Stimulated activated CD8-positive, alpha-beta memory T cell treated with anti-CD3 and anti-CD28 coated beads, Interleukin-4, amount 100 ng/mL, for 4 hours (primary cell): ENCODE data around the gene CEP57L1.
"Not testable (repeated sequence)": the region's sequence is repeated elsewhere in the genome, so short reads cannot be mapped to it uniquely, and the experiment has no call there.

Experiments
- DNase-seq, 2 donors: peaks; one replicate each; pipeline ENCODE4 v3.0.0-alpha.2; 2020; ENCODE audit warnings: low read depth in 2 of 2, low spot score in 1 of 2

The CEP57L1 gene

DNA sequence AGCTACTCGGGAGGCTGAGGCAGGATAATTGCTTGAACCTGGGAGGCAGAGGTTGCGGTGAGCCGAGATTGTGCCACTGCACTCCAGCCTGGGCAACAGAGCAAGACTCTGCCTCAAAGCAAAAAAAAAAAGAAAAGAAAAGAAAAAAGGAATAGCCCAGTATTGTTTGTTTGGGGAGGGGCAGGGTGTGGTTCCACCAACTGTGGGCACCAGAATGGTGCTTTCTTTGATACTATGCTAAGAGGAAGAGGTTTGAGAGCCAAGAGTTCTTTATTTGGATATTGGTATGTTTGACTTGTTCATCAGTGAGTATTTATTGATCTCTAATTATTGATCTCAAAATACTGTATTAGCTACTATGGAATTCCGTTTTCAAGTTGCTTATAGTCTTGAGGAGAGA, 72.3 kb downstream of the CEP57L1 start:
- no peak for DNase-seq

- no peak for DNase-seq
Measured at GRCh38 chr6:109170333-109170732, 75.0 kb downstream of the CEP57L1 start.

- no peak for DNase-seq
Measured at GRCh38 chr6:109172101-109172746, 76.9 kb downstream of the CEP57L1 start.

DNA sequence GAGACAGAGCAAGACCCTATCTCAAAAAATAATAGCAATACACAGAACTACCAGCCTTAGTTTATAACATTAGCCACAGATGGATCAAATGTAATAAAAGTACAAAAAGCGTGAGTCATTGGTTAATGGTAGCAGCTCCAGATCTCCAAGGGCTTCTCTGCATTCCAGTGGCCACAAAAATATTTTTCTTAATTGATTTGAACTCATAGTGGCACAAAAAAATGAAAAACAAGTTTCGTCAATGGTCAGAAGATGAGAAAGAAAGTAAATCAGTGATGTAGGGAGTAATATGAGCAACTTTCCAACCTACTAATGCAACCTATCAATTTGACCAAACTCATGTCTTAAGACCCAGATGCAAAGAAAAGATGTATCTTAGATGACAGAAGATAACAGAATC, 79.6 kb downstream of the CEP57L1 start:
- no peak for DNase-seq

- no peak for DNase-seq
Measured at GRCh38 chr6:109178921-109179320, 83.6 kb downstream of the CEP57L1 start.

GRCh38 chr6:109179507-109179906, 84.2 kb downstream of the CEP57L1 start:
- DNase-seq = no peak

- DNase-seq = no peak
Measured at GRCh38 chr6:109182578-109182977, 87.3 kb downstream of the CEP57L1 start.

DNA sequence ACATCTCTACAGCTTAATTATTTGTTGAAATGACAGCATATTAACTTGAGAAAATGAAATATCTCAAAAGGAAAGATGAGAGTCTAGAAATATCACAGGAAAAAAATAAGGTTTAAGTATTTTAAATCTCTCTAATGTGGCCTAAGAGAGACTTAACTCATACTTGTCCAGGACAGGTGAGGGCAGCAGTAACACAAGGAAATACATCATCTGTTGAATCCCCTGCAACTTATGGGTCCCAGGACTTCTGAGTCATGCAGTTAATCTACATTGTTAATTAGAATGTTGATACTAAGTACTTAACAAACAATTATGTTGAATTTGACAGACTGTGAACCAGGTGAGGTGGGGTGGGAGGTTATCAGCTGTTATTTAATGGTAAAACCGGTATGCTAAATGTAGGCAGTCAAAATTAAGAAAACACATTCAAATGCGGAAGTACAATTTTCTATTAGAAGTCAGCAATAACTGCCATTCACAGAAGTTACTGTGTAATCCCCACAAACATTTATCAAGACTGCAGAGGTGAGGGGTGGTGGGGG, 87.9 kb downstream of the CEP57L1 start:
- no peak for DNase-seq

DNA sequence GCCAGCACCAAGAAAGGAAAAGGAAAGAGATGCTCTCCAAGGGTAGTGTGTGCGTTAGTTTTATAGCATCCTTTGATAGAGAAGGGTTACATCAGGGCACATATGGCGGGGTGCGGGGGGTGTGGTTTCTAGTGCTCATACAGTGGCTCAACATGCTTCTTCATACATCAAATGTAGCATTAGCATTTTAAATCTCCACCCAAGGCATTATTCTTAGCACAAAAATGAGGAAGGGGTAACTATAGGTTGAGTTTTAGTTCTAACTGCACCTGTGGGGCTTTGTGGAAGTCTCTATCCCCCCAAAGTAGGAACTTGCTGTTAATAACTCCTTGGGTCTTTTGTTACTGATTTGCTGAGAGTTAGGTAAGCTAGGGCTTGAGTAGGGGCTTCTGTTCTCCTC, 89.3 kb downstream of the CEP57L1 start:
- DNase-seq = no peak

DNA sequence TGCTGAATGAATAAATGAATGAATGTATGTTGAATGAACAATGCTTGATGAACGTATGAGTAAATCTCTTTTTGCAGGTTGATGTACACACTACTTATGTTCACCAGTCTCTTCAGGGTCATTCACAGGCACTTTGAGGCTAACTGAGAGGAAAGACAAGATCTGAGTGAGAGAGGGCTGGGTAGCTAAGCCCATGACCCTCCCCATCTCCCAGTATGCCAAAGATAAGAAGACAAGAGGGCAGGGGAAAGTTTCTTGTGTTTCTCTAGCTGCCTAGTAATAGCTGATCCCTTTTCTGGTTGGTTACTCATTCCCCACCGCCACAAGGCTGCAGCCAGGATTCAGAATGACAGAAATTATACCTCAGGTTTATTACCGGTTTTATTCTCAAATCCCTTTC, 90.7 kb downstream of the CEP57L1 start:
- no peak for DNase-seq

DNA sequence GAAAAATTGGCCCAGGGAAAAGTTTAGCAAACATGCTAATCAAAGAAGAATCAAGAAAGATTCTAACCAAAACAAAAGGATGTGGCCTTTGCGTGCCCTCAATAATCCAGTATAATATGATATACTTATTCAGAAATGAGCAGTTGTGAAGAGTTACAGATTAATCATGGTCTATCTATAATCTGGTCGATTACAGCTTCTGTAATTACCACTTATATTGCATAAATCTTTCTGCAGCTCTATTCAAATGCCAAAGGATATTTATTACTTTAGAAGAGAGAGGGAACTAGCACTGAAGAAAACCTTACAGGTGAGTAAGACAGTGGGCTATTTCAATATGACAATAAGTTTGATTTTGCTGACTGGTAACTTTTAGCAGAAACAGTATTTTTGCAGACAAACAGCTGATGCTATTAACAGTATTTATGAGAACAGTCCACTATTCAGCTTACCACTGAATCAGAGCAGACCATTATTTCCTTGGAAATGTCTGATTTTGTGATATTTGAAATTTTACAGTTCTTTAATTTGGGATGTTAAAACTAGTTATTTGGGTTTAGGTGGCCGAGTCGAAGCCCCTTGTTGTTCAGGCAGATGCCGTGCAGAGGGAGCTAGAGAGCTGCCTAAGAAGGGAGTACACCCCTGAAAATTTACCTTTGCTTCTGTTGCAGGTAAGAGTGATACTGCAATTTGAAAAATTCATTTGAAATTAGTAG, 92.2 kb downstream of the CEP57L1 start:
- peak; percentile 15 to 37 for DNase-seq

DNA sequence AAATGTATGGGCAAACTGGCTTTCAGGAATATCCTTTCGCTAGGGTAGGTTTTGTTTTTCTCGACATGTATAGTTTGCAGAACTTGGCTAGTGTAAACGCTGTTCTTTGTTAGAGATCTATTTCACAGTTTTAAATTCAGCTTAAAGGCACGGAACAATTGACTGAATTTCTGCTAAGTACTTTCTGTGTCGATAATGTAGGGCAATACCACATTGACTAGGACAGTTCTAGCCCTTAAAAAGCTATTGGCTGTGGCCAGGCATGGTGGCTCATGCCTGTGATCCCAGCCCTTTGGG, 92.8 kb downstream of the CEP57L1 start:
- no peak for DNase-seq

- DNase-seq = not testable (repeated sequence)
Measured at GRCh38 chr6:109191368-109191767, 96.1 kb downstream of the CEP57L1 start.

DNA sequence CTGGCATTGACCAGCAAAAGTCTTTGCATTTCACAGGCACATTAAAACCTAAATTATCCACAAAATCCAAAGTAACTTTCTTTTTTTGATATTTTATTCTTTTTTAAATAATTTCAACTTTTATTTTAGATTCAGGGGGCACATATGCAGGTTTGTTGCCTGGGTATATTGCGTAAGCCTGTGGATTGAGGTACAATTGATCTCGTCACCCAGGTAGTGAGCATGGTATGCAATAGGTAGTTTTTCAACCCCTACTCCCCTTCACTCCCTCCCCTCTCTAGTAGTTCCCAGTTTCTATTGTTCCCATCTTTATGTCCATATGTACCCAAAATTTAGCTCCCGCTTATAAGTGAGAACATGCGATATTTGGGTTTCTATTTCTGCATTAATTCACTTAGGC, 97.6 kb downstream of the CEP57L1 start:
- no peak for DNase-seq

DNA sequence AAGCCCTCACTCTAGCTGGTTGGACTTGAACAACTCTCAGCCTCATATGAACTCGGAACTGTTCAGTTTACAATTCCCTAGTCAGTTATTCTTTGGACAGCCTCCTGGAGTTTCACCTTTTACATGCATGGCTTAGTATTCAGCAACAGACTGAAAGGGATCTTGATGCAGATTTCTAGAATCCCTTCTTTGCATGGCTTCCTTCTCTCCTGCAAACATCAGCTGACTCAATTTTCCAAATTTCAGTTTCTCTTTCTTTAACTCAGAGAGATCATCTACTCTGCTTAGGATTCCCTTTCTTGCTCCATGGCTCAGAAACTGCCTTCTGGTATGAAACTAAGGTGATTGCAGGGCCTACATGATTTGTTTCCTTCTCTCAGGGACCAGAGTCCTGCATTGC, 99.6 kb downstream of the CEP57L1 start:
- DNase-seq = no peak

DNA sequence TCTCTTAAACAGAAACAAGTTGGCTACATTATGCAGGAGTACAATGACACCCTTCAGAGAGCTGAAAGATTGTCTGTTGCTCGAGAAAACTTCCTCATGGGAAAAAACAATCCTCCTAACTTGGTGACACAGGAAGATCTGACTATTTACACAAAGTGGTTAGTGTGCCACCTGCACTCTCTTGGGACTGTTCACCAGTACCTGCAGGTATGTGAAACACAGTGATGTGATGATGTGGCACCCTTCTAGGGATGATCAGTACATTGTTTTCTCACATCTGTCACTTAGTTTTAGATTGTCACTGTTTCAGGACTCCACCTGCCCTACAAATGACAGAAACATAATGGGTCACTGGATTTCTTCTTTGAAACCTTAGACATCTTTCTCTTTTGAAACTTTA, 101.8 kb downstream of the CEP57L1 start:
- no peak for DNase-seq

DNA sequence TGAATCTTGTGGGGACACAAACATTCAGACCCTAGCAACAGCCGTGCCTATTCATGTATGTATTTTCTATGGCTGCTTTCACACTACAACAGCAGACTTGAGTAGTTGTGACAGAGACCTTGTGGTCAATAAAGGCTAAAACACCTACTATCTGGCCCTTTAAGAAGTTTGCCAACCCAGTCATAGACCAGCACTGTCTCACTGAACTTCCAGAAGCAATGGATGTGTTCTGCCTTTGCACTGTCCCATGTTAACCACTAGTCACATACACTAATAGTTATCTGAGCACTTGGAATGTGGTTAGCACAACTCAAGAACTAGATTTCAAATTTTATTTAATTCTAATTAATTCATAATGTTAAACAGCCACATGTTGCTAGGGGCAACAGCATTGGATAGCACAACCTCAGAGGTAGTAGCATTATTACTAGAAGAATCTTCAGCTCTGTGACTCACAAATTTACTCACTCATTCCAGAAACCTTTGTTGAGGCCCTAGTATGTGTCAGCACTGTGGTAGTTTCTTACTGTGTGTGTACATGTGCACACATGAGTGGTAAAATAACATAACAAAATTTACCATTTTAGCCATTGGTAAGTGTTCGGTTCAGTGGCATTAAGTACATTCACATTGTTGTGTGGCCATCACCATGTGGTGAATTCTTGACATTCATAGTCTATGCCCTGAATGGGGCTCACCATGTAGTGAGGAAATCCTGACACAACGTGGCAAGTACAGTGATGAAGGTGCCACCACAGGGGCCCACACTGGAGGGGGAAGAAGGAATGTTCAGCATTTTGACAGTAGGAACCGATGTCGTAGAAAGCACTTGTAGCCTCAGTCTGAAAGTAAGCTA, 107.3 kb downstream of the CEP57L1 start:
- DNase-seq = no peak

- DNase-seq = no peak
Measured at GRCh38 chr6:109204511-109204910, 109.2 kb downstream of the CEP57L1 start.

DNA sequence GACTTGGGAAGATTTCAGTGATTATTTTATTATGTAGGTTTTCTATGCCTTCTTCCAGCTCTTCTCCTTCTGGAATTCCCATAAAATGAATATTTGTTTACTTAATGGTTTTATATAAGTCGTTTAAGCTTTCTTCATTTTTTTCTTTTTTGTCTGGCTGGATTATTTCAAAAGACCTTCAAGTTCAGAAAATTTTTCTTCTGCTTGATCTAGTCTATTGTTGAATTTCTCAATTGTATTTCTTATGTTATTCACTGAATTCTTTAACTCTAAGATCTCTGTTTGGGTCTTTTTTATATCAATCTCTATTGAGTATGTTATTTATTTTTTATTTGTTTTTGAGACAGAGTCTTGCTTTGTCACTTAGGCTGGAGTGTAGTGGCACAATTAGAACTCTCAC, 117.4 kb downstream of the CEP57L1 start:
- DNase-seq = no peak
